Retinal pigment epithelial cell (primary cell): Measurements from ENCODE around the gene ASF1A.

Experiments
- DNase-seq: peaks from one replicate; pipeline ENCODE4 v3.0.0-alpha.2; 2010; ENCODE audit warnings: low read depth
- H3K4me3 ChIP-seq: 2 replicates; pipeline ENCODE4 v1.5.1; 2011; ENCODE audit warnings: mild to moderate bottlenecking, low read length, control low read depth, moderate library complexity
- CTCF ChIP-seq: conservative IDR thresholded peaks from 2 replicates; pipeline ENCODE4 v1.5.1; 2011; ENCODE audit warnings: low read depth, low read length, control low read depth, inconsistent platforms

ASF1A gene

GRCh38 chr6:118893807-118894424, at the start of gene ASF1A:
Gene ASF1A (plus strand): TSS chr6:118894152. CDS start chr6:118894414, 262 bp downstream.
- H3K4me3 ChIP-seq: peak within 1 kb of the TSS; percentile 82
- TF ChIP-seq CTCF: peak; percentile 62
- DNase-seq: peak; percentile 95

- no peak for TF ChIP-seq CTCF
- no peak for DNase-seq
- H3K4me3 ChIP-seq: no peak overlapping the region
Observed at GRCh38 chr6:118844915-118845314, 49.0 kb upstream of the ASF1A start.

GRCh38 chr6:118853408-118853807, 40.5 kb upstream of the ASF1A start:
- TF ChIP-seq CTCF: no peak
- H3K4me3 ChIP-seq: no peak overlapping the region
- no peak for DNase-seq

GRCh38 chr6:118856301-118856700, 37.7 kb upstream of the ASF1A start:
- H3K4me3 ChIP-seq: no peak overlapping the region
- DNase-seq: no peak
- no peak for TF ChIP-seq CTCF

GRCh38 chr6:118859517-118860064, 34.4 kb upstream of the ASF1A start:
- no peak overlapping the region for H3K4me3 ChIP-seq
- no peak for DNase-seq
- no peak for TF ChIP-seq CTCF

GRCh38 chr6:118860363-118860762, 33.6 kb upstream of the ASF1A start:
- H3K4me3 ChIP-seq: no peak overlapping the region
- no peak for TF ChIP-seq CTCF
- DNase-seq: no peak

- DNase-seq: no peak
- no peak overlapping the region for H3K4me3 ChIP-seq
- TF ChIP-seq CTCF: no peak
Observed at GRCh38 chr6:118860880-118861279, 33.1 kb upstream of the ASF1A start.
